H1 (cell line): Measurements from ENCODE around the gene KRT84. TPM values are rescaled to one million over a fixed set of nuclear protein-coding genes. Genes with fewer than 3 reads are reported as not detected.

Source experiments
- CTCF ChIA-PET: fragments of 300-600 bp; sonication (Branson Sonifier 250); formaldehyde crosslinking; loops from one replicate; lab custom pipeline; 2021; ENCODE audit not compliant: partially characterized antibody; lab: Charles Lee
- POLR2A ChIA-PET: fragments of 300-600 bp; sonication (Branson Sonifier 250); formaldehyde crosslinking; loops from one replicate; lab custom pipeline; 2021; ENCODE audit warnings: inconsistent platforms; ENCODE audit not compliant: partially characterized antibody; lab: Charles Lee
- DNase-seq, 2 experiments: peaks; one replicate each; pipeline versions ENCODE4 v3.0.0 to v3.0.0-alpha.2; 2010 to 2022; ENCODE audit warnings: low spot score in 2 of 2, low read depth in 1 of 2, mixed read lengths in 1 of 2
- FAIRE-seq: peaks from 2 replicates; lab custom pipeline; 2011; peaks lifted over from hg19 to GRCh38; lab: Jason Lieb, UNC
- H2AFZ ChIP-seq: 2 replicates; pipeline ENCODE4 v1.8.1; 2012; ENCODE audit warnings: low read length, inconsistent platforms
- H2AK5ac ChIP-seq: 2 replicates; pipeline ENCODE4 v1.6.1; 2013; ENCODE audit warnings: low read depth, low read length
- H2BK120ac ChIP-seq: replicated peaks from 2 replicates; pipeline ENCODE3; 2013; ENCODE audit warnings: low read depth, low read length, inconsistent platforms
- H2BK12ac ChIP-seq: 2 replicates; pipeline ENCODE4 v1.6.1; 2013; ENCODE audit warnings: low read depth, low read length
- H2BK15ac ChIP-seq: 2 replicates; pipeline ENCODE4 v1.6.1; 2013; ENCODE audit warnings: low read length
- H2BK20ac ChIP-seq: 2 replicates; pipeline ENCODE4 v1.6.1; 2013; ENCODE audit warnings: low read length
- H2BK5ac ChIP-seq: 2 replicates; pipeline ENCODE4 v1.6.1; 2013; ENCODE audit warnings: low read depth, low read length
- H3K14ac ChIP-seq: 2 replicates; pipeline ENCODE4 v1.6.1; 2013; ENCODE audit warnings: inconsistent platforms; ENCODE audit not compliant: insufficient read length
- H3K18ac ChIP-seq: 2 replicates; pipeline ENCODE4 v1.6.1; 2013; ENCODE audit warnings: low read length; ENCODE audit errors: extremely low read depth
- H3K23ac ChIP-seq: 2 replicates; pipeline ENCODE4 v1.6.1; 2013; ENCODE audit warnings: inconsistent platforms; ENCODE audit not compliant: insufficient read length
- H3K23me2 ChIP-seq: 2 replicates; pipeline ENCODE4 v1.6.1; 2013; ENCODE audit warnings: low read depth, low read length
- H3K27ac ChIP-seq: 2 replicates; pipeline ENCODE4 v1.6.1; 2011; ENCODE audit warnings: low read depth, low read length, inconsistent platforms
- H3K27me3 ChIP-seq, 4 experiments: replicated peaks in 1 of 4; 1 replicate in 1 of 4; 2 replicates in 3 of 4; pipeline versions ENCODE4 v1.6.1 to v1.8.1; 2011 to 2013; ENCODE audit warnings: low read length in 3 of 4, mild to moderate bottlenecking in 3 of 4, inconsistent platforms in 2 of 4, mixed read lengths in 2 of 4, moderate library complexity in 1 of 4; ENCODE audit not compliant: control insufficient read depth in 3 of 4, insufficient read depth in 3 of 4; ENCODE audit errors: extremely low read depth in 1 of 4
- H3K36me3 ChIP-seq, 4 experiments: 2 replicates each; pipeline versions ENCODE4 v1.6.1 to v1.8.1; 2011 to 2013; ENCODE audit warnings: mild to moderate bottlenecking in 4 of 4, low read length in 3 of 4, moderate library complexity in 2 of 4, control low read depth in 1 of 4, inconsistent platforms in 1 of 4; ENCODE audit not compliant: insufficient read depth in 4 of 4, control insufficient read depth in 2 of 4
- H3K4ac ChIP-seq: replicated peaks from 2 replicates; pipeline ENCODE3; 2013; ENCODE audit warnings: low read length, low read depth, mixed read lengths, inconsistent platforms; ENCODE audit not compliant: insufficient read length
- H3K4me1 ChIP-seq, 4 experiments: replicated peaks in 1 of 4; 1 replicate in 1 of 4; 2 replicates in 3 of 4; pipeline versions ENCODE4 v1.6.1 to v1.8.1; 2011 to 2013; ENCODE audit warnings: low read length in 3 of 4, inconsistent platforms in 2 of 4, mixed read lengths in 1 of 4; ENCODE audit not compliant: insufficient read depth in 4 of 4, control insufficient read depth in 3 of 4
- H3K4me2 ChIP-seq, 2 experiments: 2 replicates each; pipeline versions ENCODE4 v1.6.1 to v1.8.1; 2011 to 2013; ENCODE audit warnings: low read depth in 2 of 2, low read length in 2 of 2, control low read depth in 1 of 2, inconsistent platforms in 1 of 2, mild to moderate bottlenecking in 1 of 2; ENCODE audit not compliant: insufficient read depth in 1 of 2
- H3K4me3 ChIP-seq, 4 experiments: fragments of 200-600, 300-600 bp in 1 of 4; sonication (generic), shearing (Covaris generic), sonication (Bioruptor Twin) in 1 of 4; 2 replicates each; pipeline versions ENCODE4 v1.5.1 to v1.8.1; 2011 to 2016; ENCODE audit warnings: low read length in 4 of 4, low read depth in 3 of 4, control low read depth in 2 of 4, inconsistent platforms in 2 of 4, mild to moderate bottlenecking in 2 of 4, mixed read lengths in 1 of 4, moderate library complexity in 1 of 4; ENCODE audit not compliant: insufficient read depth in 2 of 4; ENCODE audit errors: extremely low read depth in 1 of 4
- H3K56ac ChIP-seq: replicated peaks from 2 replicates; pipeline ENCODE3; 2013; ENCODE audit warnings: low read depth, mild to moderate bottlenecking, mixed read lengths, low read length, inconsistent platforms; ENCODE audit not compliant: insufficient read length
- H3K79me1 ChIP-seq: 2 replicates; pipeline ENCODE4 v1.6.1; 2013; ENCODE audit warnings: low read depth, low read length, control low read depth
- H3K79me2 ChIP-seq, 2 experiments: 2 replicates each; pipeline versions ENCODE4 v1.6.1 to v1.8.1; 2012 to 2013; ENCODE audit warnings: low read length in 2 of 2, mild to moderate bottlenecking in 2 of 2, inconsistent platforms in 1 of 2; ENCODE audit not compliant: insufficient read depth in 2 of 2, control insufficient read depth in 1 of 2
- H3K9ac ChIP-seq, 4 experiments: replicated peaks in 1 of 4; 1 replicate in 1 of 4; 2 replicates in 3 of 4; pipeline versions ENCODE4 v1.6.1 to v1.8.1; 2011 to 2013; ENCODE audit warnings: low read depth in 3 of 4, low read length in 3 of 4, control low read depth in 2 of 4, mild to moderate bottlenecking in 2 of 4, moderate library complexity in 2 of 4, inconsistent platforms in 1 of 4; ENCODE audit errors: extremely low read depth in 1 of 4
- H3K9me3 ChIP-seq, 2 experiments: 2 replicates each; pipeline versions ENCODE4 v1.6.1 to v1.8.1; 2012 to 2013; ENCODE audit warnings: mild to moderate bottlenecking in 2 of 2, moderate library complexity in 2 of 2, control low read depth in 1 of 2, inconsistent platforms in 1 of 2, low read depth in 1 of 2, low read length in 1 of 2, mixed read lengths in 1 of 2; ENCODE audit not compliant: insufficient read depth in 2 of 2
- H4K20me1 ChIP-seq, 2 experiments: replicated peaks in 1 of 2; 2 replicates each; pipeline versions ENCODE3 to v1.8.1; 2011 to 2013; ENCODE audit warnings: inconsistent platforms in 2 of 2, low read length in 2 of 2, mild to moderate bottlenecking in 1 of 2; ENCODE audit not compliant: insufficient read depth in 2 of 2, control insufficient read depth in 1 of 2
- H4K5ac ChIP-seq: 2 replicates; pipeline ENCODE4 v1.6.1; 2013; ENCODE audit warnings: low read length, low read depth, mixed read lengths, inconsistent platforms; ENCODE audit not compliant: insufficient read length
- H4K8ac ChIP-seq: 2 replicates; pipeline ENCODE4 v1.8.0; 2013; ENCODE audit warnings: mild to moderate bottlenecking, moderate library complexity, low read length, inconsistent platforms; ENCODE audit not compliant: insufficient read depth; ENCODE audit errors: extremely low read depth
- H4K91ac ChIP-seq: replicated peaks from 2 replicates; pipeline ENCODE3; 2013; ENCODE audit warnings: low read length, mixed read lengths, inconsistent platforms; ENCODE audit not compliant: insufficient read length
- NRF1 ChIP-seq: IDR thresholded peaks from 2 replicates; pipeline ENCODE4 v1.6.1; 2011; ENCODE audit warnings: mild to moderate bottlenecking, low read depth, low read length, improper control_type of control experiment
- SP1 ChIP-seq: IDR thresholded peaks from 2 replicates; pipeline ENCODE4 v1.6.1; 2011; ENCODE audit warnings: low read depth, low read length
- WGBS, 2 experiments: shearing (Covaris generic) in 1 of 2; methylation state at CpG; one replicate each; pipeline versions ENCODE4 v1.1.6 to v1.1.7; 2013 to 2015; ENCODE audit warnings: low lambda C conversion rate in 2 of 2, mixed read lengths in 2 of 2, inconsistent platforms in 1 of 2, low coverage in 1 of 2, missing lambda C conversion rate in 1 of 2; ENCODE audit not compliant: insufficient replicate concordance in 2 of 2, insufficient coverage in 1 of 2, insufficient read length in 1 of 2; ENCODE audit errors: extremely low coverage in 1 of 2, missing lambda C conversion rate in 1 of 2; 5-methylcytosine and 5-hydroxymethylcytosine counted together
- polyA plus RNA-seq, 7 experiments: library from polyadenylated mRNA; depleted of rRNA in 3 of 7; stranded (reverse) in 5 of 7; unstranded in 2 of 7; fragments of >200 nt in 5 of 7; fragments of 200-250 nt in 2 of 7; gene quantifications; 1 replicate in 5 of 7; 2 replicates in 1 of 7; 4 replicates in 1 of 7; pipeline versions ENCODE4 v1.2.1 to v1.2.3, GENCODE V29; 2011 to 2013; ENCODE audit warnings: missing spikeins in 2 of 7, mixed read lengths in 2 of 7
- total RNA-seq: library from RNA; stranded (reverse); fragmentation: NEBNext Ultra II Directional; extraction: Animal tissue kit (Norgen Biotek cat#: 25700); gene quantifications from 2 replicates; pipeline ENCODE4 v1.2.1, GENCODE V29; 2021

Gene KRT84
- total and polyA plus RNA-seq, 2 of the 8 experiments (the other 6 are each of a cell fraction or from before 2014, with no cell fraction given): not detected

DNA sequence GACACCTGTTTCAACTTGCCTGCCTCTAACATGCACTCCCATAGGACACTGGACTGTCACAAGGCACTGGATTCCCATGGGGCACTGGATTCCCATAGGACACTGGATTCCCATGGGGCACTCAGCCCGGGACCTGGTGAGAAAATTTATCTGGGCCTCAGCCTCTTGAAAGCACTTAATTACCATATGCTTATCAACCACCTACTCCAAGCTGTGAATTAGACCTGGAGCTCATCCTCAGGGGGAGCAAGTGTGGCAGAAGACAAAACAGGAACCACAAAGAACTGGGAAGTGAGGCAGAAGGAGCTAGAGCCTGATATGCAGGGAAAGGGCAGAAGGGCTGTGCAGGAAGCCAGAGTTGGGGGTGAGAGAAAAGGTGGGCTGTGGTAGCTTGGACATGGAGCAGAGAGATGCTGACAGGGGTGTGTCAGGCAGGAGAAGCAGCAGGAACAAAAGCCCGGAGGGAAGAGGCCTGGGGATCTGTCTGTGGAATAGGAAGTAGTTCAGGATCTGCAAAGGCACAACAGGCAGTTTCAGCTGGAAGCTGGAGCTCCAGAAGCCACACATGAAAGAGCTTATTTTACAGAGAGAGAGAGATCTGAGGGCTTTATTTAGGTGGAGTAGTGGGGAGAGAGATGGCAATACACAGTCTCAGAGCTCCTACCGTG lies 17.6 kb upstream of the KRT84 start:
- DNase-seq (no peak), FAIRE-seq (no peak)
- CTCF ChIA-PET: interaction anchor here (0.6 to 5.6 kb wide), 14 partner anchors 8 to 475 kb away, joined by 3 to 36 read pairs (median 4); partner anchors contain the start of gene KRT5

More for the DNA sequence above, 17.6 kb upstream of the KRT84 start:
- H3K4me1 ChIP-seq: peaks cover 0 to 5% (median under 1%) of the 10 kb centered on the region in 4 experiments; a peak in 1 of 7 replicates
- H3K79me2 ChIP-seq: no peaks in the 10 kb centered on the region
- H2BK15ac ChIP-seq: no peak overlapping the region
- H3K14ac ChIP-seq: no peak overlapping the region
- H2BK12ac ChIP-seq: no peak overlapping the region
- H3K9ac ChIP-seq: no peak overlapping the region
- no peaks in the 10 kb centered on the region; a peak in 1 of 7 replicates for H3K27me3 ChIP-seq
- peaks cover 2 to 3% of the 10 kb centered on the region in 2 experiments; a peak in 1 of 4 replicates for H3K9me3 ChIP-seq
- H3K36me3 ChIP-seq: no peaks in the 10 kb centered on the region
- no peak overlapping the region for H3K23ac ChIP-seq
- no peak overlapping the region for H2AFZ ChIP-seq
- peaks cover 3% of the 10 kb centered on the region; the same call in 1 of the 2 replicates for H3K23me2 ChIP-seq
- H3K4ac ChIP-seq: no peak overlapping the region
- no peak overlapping the region for H3K27ac ChIP-seq
- H3K79me1 ChIP-seq: no peaks in the 10 kb centered on the region
- H4K91ac ChIP-seq: no peak overlapping the region
- WGBS, 2 experiments: 78% methylated on average over 3 of the region's 3 CpGs; no CpG with 5 or more reads in 1 of the 2 experiments
- H2BK120ac ChIP-seq: no peak overlapping the region
- no peak overlapping the region for H2AK5ac ChIP-seq
- POLR2A ChIA-PET: no interaction called here
- H4K5ac ChIP-seq: no peak overlapping the region
- peak overlapping the region in 1 of 2 experiments; percentile 47; a peak in 1 of 4 replicates for H3K4me2 ChIP-seq
- no peaks in the 10 kb centered on the region for H4K20me1 ChIP-seq
- no peak overlapping the region; the same call in 1 of the 2 replicates for H4K8ac ChIP-seq
- TF ChIP-seq SP1 (peak; percentile 69; the same call in 1 of the 2 replicates), NRF1 (no peak)
- H2BK20ac ChIP-seq: no peak overlapping the region
- H2BK5ac ChIP-seq: no peak overlapping the region
- H3K18ac ChIP-seq: no peak overlapping the region
- no peak overlapping the region for H3K4me3 ChIP-seq
- no peak overlapping the region for H3K56ac ChIP-seq
